HS-27A (cell line): ENCODE results near the gene IGF1R.
"Not testable (repeated sequence)": the region's sequence is repeated elsewhere in the genome, so short reads cannot be mapped to it uniquely, and the experiment has no call there.

Experiments used
- DNase-seq: peaks from one replicate; pipeline ENCODE4 v3.0.0-alpha.2; 2012; ENCODE audit warnings: low read depth, missing footprints

Gene IGF1R

GRCh38 chr15:99002226-99002625 lies 353.9 kb downstream of the IGF1R start:
- no peak for DNase-seq

- not testable (repeated sequence) for DNase-seq
These were observed 355.0 kb downstream of the IGF1R start for GRCh38 chr15:99003317-99003716.

GRCh38 chr15:99004998-99005974 lies 356.9 kb downstream of the IGF1R start:
- DNase-seq: not testable (repeated sequence)

- DNase-seq: no peak
These were observed 357.8 kb downstream of the IGF1R start for GRCh38 chr15:99006146-99006545.

- no peak for DNase-seq
These were observed 358.7 kb downstream of the IGF1R start for GRCh38 chr15:99006904-99007495.

- no peak for DNase-seq
These were observed 361.5 kb downstream of the IGF1R start for GRCh38 chr15:99009741-99010330.

- DNase-seq: no peak
These were observed 362.4 kb downstream of the IGF1R start for GRCh38 chr15:99010768-99011167.
